ENCODE results near the gene ZNF41.

The ZNF41 gene

DNA sequence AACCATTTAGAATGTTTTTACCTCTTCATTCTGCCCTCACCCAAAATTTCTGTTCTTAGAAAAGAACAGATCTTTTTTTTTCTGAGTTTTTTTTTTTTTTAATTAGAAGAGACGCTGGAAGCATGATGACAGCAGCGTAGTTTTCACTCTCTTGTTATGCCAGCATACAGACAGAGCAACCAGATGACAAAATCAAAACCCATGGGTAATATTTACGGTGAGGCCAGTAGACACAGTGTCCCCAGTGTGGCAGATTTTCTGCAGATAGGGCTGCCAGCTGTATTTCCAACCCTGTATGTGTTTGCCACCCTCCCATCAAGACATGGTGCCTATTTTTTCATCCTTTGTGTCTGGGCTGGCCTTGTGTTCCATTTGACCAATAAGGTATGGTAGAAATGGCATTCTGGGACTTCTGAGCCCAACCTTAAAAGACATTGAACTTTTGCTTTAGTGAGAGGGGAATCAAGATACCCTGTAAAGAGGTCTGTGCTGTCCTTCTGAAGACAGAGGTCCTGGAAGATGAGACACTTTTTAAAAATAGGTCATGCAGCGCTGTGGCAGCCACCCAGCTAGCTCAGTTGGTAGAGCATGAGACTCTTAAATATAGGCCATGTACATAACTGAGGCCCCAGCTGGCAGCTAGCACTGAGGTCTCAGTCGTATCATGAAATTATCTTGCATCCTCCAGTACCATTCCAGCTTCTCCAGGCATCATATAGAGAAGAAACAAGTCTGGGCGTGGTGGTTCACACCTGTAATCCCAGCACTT, 6.7 kb upstream of the ZNF41 start:
- DNase-seq: no peak

DNA sequence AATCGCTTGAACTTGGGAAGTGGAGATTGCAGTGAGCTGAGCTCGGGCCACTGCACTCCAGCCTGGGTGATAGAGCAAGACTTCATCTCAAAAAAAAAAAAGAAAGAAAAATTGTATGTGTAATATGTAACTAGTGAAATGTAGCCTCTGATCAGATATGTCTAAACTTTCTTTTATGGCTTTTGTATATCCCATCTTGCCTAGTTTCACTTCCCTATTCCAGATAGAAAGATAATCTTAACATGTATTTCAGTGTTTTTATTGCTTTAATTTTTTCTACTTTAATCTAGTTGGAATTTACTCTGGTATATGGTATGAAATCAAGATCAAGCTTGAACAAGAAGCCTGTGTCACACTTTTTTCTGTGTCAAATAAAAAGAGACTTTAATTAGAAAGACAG, 1.9 kb upstream of the ZNF41 start:
- no peak for DNase-seq

DNA sequence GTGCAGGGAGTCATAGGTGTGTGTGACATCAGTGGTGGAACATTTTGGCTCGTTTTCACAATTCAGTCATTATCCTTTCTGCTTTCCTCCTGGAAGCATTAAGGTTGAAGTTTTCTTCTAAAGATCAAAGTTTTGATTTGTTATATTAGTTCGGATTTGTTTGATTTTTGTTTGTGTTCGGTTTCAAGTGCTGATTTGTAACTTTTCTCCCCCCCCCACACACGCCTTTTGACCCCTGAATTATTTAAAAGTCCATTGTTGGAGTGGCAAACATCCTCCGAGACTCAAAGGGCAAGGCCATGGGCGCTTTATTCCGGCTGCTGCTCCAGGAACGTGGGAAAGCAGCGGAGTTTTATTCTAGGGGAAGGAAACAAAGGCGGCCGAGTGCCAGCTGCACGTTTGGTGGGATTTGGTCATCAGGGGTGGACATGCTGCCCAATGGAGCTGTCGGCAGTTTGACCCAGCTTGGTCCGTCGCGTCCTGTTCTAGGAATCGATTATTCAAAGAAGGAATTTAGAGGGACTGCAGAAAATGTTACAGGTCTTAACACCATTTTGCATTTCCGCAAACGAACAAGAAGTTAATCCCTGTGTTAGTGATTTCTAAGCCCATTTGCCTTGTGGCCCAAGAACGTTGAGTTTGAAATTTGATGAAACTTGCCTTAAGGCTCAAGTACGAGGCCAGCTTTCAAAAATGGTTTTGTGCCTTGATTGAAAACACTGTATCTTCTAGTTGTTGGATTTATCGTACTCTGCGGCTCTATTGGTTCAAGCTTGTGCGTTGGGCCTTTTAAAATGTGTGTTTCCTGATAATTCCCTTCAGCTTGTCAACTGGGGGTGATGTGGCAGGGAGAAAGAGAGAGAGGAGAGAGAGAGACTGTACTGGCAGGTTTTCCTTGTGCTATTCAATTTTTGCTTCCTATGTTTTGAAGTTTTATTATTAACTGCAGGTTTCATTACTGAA, 565 bp upstream of the ZNF41 start:
- no peak for DNase-seq

DNA sequence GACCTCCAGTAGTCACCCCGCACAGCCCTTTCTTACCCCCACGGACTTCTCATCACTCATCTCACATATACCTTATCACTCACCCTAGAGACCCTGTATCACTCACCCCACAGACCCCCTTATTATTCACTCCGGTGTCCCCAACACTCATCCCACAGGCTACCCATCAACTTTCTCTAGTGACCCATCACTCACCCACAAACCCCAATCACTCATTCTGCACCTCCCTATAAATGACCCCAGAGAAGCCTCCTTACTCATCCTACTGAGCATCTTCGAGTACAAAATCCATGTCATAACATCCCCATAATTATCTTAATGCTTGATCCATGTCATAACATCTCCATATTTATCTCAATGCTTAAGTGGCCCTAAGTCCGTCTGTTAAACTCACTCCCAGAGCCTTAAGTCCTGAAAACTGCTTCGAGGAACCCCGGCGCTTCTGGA, 934 bp downstream of the ZNF41 start:
- DNase-seq: peak; percentile 8

DNA sequence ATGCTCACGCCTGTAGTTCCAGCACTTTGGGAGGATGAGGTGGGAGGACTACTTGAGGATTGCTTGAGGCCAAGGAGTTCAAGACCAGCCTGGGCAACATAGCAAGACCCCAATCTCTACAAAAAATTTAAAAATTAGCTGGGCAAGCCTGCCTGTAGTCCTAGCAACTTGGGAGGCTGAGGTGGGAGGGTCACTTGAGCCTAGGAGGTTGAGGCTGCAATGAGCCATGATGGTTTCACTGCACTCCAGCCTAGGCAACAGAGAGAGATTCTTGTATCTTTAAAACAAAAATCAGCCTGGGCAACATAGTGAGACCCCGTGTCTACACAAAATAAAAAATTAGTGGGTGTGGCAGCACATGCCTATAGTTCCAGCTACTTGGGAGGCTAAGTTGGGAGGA, 1.9 kb downstream of the ZNF41 start:
- no peak for DNase-seq

DNA sequence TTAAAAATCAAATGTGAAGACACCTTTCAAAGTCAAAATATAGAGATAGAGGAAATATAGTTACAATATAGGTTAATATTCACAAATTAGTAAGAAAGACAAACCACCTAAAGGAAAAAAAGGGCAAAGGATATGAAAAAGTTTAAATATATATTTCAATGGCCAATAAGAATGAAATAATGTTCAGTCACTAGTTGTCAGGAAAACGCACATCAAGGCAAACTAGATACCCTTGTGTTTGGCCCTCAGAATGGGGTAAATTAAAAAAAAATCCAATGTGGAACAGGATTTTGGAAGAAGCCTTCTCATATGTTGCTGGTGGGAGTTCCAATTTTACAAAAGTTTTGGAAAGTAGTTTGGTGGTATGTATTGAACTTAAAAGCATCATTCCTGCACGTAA, 2.4 kb downstream of the ZNF41 start:
- no peak for DNase-seq

DNA sequence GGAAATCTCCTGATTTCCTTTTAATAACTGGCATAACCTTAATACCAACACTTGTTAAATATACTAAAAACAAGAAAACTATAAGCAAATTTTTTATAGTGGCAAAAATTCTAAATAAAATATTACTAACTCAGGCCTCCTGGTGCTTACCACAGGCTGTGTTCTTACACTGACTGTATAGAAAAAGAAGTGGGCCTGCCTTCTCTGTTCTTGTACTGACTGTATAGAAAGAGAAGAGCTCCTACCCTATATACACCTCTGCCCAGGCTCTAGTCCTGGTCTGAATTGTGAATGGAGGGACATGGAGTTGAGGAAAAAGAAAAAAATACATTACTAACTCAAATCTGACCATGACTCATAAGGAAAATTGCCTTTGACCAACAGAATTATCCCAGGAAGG, 7.5 kb downstream of the ZNF41 start:
- no peak for DNase-seq

DNA sequence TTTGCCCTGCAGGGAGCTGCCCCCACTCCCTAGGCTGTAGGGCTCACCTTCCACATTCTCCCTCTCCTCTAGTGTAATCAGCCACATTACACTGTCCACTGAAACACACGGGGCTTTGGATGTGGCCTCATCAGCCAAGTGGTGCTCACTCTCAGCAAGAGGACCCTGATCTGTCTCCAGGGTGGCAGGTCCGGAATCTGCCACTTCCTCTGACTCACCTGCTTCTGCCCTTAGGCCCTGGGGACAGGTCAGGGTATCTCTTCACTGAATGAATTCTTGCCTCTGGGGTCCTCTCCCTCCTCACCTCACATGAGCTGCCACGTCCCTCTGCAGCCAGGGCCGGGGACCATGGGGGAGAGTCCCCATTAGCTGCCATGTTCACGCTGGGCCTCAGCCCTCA, 15.9 kb downstream of the ZNF41 start:
- no peak for DNase-seq

DNA sequence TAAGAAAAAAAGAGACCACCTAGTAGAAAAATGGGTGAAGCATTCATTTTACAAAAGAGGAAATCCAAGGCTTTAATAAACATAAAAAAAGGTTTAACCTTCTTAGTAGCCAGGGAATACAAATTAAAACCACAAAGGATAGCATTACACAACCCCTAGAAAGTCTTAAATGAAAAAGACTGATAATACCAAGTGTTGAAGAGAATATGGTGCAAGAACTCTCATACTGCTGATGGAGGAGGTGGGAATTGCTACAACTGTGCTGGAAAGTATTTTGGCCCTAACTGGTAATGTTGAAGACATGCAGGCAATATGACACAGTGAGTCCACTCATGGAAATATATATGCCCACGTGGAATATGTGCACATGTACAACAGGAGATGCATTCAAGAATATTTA, 22.5 kb downstream of the ZNF41 start:
- no peak for DNase-seq

DNA sequence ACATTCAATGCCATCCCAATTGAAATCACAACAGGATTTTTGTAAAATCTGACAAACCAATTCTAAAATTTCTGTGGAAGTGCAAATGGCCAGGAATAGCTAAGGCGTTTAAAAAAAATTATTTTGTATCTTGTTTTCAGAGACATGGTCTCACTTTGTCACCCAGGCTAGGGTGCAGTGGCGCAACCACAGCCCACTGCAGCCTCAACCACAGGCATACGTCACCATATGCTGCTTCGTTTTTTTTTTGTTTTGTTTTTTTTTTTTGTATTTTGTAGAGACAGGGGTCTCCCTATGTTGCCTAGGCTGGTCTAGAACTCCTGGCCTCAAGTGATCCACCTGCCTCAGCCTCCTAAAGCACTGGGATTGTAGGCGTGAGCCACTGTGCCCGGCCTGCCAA, 24.5 kb downstream of the ZNF41 start:
- no peak for DNase-seq

DNA sequence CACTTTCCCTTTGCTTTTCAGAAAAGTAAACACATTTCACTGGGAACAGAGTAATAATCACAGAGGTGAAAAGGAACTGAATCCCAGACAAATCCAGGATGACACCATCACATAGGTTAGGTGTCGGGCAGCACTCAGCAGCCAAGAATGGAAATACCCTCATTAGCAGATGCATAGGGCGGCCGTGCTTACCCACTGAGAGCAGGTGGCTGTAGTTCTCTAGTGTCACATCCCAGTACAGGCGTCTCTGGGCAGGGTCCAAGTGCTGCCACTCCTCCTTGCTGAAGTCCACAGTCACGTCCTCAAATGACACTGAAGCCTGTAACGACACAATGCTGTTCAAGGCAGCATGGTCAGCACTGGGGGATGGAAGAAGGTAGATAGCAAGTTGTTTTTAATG, 26.9 kb downstream of the ZNF41 start:
- no peak for DNase-seq

DNA sequence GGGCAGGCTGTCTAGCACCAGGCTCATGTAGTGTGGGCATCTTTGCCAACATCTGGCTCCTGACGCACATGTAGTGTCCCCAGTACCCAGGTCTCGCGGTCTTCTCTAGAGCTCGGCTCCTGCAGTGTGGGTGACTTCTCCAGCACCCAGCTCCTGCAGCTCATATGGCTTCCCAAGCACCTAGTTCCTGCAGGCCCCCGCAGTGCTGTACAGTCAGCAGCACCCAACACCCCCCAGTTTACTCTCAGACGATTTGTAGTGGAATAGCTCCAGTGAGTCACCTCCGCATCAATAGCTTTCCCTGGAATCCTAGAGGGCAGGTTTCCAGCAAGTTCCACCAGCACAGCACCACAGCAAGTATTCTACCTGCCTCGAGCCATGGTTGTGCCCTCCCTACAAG, 30.9 kb downstream of the ZNF41 start:
- DNase-seq: no peak

DNA sequence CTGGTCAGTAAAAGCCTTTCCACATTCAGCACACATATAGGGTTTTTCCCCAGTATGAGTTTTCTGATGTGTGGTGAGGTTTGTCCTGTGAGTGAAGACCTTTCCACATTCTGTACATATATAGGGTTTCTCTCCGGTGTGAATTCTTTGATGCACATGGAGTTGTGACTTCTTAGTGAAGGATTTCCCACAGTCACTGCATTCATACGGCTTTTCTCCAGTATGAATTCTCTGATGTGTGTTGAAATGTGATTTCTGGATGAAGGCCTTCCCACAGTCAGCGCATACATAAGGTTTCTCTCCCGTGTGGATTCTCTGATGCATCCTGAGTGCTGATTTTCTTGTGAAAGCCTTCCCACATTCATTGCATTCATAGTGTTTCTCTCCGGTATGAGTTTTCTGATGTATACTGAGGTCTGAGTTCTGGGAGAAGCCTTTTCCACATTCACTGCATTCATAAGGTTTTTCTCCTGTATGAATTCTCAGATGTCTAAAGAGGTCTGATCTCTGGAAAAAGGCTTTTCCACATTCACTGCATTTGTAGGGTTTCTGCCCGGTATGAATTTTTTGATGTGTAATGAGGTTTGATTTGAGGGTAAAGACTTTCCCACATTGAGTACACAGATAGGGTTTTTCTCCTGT, 34.7 kb downstream of the ZNF41 start:
- DNase-seq: no peak

DNA sequence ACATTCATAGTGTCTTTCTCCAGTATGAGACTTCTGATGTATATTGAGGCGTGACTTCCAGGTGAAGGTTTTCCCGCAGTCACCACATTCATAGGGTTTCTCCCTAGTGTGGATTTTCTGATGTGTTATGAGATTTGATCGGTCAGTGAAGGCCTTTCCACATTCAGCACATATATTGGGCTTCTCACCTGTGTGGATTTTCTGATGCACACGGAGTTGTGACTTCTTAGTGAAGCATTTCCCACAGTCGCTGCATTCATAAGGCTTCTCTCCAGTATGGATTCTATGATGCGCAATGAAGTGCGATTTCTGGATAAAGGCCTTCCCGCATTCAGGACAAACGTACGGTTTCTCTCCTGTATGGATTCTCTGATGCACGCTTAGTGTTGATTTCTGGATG, 35.4 kb downstream of the ZNF41 start:
- DNase-seq: no peak

DNA sequence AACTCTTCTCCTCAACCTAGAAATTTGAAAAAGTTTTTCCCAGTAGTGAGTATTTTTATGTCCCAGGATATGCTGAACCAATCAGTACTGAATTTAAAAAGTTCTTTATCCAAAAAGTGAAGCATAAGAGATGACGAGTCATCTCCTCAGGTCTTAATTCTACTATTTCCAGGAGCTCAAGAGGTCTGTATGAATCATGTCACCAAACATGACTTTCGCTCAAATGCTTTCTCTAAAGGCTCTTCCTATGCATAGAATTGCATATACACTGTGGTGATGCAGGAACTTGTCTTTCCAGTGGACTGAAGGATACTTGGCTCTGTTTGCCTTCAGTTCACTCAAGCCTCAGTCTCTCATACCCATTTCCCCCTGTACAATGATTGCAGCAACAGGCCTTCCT, 36.1 kb downstream of the ZNF41 start:
- DNase-seq: no peak

DNA sequence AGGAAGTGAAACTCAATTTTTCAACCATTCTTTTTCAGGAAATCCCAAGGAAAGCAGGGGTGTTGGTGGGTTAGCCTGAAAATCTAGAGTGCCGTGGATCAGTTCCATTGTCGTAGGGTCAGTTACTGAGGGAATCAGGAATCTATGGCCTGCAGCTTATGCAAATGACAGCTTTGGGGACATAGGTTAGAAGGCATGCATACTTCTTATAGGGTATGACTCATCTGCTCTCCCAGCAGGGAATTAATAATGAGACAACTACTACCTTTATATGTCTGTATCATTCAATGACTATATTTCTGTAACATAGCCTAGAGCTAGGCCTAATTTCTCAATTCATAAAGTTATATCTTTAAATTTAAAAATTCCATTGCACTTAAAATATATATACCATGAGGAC, 36.6 kb downstream of the ZNF41 start:
- DNase-seq: no peak

DNA sequence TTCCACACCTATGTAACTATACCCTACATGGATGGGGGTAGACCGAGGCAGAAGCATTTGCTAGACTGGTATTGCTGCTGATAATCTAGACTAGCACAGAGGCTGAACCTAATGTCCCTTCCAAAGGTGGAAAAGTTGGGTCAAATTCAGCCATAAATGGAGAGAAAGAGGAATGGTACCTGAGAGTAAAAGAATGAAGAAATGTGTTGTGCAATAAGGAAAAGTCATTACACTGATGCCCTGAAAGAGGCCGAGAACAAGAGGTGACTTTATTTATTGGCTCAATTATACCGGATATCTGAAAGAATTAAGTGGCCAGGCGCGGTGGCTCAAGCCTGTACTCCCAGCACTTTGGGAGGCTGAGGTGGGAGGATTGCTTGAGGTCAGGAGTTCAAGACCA, 52.1 kb downstream of the ZNF41 start:
- DNase-seq: no peak

DNA sequence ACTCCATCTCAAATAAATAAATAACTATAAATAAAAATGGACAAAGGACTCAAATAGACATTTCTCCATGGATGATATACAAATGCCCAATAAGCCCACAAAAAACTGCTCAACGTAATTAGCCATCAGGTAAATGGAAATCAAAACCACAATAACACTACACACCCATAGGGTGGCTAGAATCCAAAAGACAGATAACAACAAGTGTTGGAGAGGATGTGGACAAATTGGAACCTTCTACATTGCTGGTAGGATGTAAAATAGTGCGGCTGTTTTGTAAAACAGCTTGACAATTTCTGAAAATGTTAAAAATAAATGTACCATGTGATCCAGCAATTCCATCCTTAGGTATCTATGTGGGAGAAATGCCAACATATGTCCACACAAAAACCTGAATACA, 60.6 kb downstream of the ZNF41 start:
- DNase-seq: no peak

DNA sequence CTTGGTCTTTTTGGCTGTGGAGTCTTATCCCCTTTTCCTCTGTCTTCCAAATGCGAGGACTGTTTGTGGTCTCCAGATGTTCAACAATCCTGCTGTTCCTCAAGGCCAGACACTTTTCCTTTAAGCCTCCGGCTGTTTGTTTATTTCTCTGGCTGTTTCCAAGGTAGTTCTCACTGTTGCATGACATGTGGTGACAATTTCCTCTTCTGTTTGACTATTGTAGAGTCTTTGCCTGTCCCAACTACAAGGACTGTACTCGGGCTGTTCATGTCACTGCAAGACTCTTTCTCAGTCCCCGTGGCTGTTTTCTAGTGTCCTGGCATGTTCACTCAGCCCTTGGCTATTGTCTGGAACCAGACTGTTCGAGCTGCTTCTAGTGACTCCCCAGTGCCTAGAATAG, 62.1 kb downstream of the ZNF41 start:
- no peak for DNase-seq

DNA sequence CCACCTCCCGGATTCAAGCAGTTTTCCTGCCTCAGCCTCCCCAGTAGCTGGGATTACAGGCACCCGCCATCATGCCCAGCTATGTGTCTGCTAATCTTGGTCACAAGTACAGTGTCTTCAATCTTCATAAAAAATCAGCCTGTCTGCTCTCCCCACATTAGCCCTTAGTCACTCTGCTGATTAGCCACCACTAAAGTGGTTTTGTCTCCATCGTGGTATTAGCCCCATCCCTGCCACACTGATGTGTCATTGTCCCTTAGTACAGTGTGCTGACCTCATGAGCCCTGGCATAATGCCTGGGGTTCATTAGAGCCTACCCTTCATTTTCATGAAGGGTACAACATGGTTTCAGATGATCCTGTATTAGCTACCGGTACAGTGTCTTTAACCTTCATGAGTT, 62.8 kb downstream of the ZNF41 start:
- DNase-seq: no peak

DNA sequence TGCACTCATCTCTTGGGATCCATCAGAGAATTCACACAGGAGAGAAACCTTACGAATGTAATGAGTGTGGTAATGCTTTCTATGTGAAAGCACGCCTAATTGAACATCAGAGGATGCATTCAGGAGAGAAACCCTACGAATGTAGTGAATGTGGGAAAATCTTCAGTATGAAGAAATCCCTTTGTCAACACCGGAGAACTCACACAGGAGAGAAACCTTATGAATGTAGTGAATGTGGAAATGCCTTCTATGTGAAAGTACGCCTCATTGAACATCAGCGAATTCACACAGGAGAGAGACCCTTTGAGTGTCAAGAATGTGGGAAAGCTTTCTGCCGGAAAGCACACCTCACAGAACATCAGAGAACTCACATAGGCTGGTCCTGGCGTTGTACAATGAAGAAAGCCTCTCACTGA, 69.8 kb downstream of the ZNF41 start:
- DNase-seq: no peak
